PFSK-1 (cell line): Measurements from ENCODE around the gene SYNPO.

Source experiments
- SIN3A ChIP-seq: IDR thresholded peaks from 2 replicates; pipeline ENCODE4 v1.6.1; 2012; ENCODE audit warnings: mild to moderate bottlenecking, low read length, moderate library complexity, borderline replicate concordance; ENCODE audit not compliant: insufficient read depth
- TAF1 ChIP-seq: IDR thresholded peaks from 2 replicates; pipeline ENCODE4 v1.6.1; 2012; ENCODE audit warnings: low read length, control low read depth, borderline replicate concordance; ENCODE audit not compliant: insufficient read depth

Gene SYNPO

DNA sequence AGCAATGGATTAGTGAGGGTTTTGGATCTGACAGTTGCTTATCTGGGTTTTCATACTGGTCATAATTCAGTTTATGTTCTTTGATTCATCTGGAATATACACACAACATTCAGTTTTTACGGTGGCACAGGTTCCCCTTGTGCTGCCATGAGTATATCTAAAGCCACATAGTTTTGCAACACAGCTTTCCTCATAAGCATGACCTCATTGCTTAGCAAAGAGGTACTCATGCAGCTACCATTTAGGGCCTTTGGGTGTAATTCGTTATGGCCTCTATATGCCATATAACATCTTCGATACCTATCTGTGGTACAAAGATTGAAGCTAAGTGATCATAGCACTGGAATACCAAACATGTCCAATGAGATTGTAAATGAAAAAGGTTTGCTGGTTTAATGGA, 63.3 kb downstream of the SYNPO start:
- no peak for TF ChIP-seq SIN3A

DNA sequence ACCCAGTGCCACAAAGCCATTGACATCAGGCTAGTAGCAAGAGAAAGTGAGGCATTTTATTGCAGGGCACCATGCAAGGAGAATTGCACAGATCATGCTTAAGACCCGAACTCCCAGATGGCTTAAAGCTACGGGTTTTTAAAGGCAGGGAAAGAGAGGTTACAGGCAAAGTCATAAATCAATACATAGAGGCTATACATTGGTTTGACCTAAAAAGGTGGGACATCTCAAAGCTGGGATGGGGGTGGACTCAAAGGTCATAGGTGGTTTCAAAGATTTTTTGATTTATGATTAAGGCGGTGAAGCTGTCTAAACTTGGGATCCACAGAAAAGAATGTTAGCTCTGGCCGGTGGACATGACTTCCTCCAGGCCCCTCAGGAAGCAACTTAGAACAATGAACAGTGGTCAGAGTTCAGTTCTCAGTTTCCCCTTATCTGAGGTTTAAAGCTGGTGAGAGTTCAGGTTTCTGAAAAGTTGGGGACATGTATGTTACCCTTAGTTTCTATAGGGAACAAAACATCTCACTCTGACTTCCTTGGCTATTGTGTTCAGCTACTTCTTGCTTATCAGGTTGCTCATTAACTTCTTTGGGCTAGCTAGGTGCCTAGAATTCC, 66.4 kb downstream of the SYNPO start:
- no peak for TF ChIP-seq TAF1
